Thoracic aorta (tissue), 2 donors: ENCODE measurements around the gene HMCN2. TPM values are rescaled to one million over a fixed set of nuclear protein-coding genes. Genes with fewer than 3 reads are reported as not detected.
"Not testable (repeated sequence)": the region's sequence is repeated elsewhere in the genome, so short reads cannot be mapped to it uniquely, and the experiment has no call there.

Experiments
- ATAC-seq: fragments of 150-250 bp; one replicate; pipeline ENCODE4 v1.8.0; 2017; ENCODE audit warnings: low read depth; ENCODE audit not compliant: insufficient number of reproducible peaks, low FRiP score
- DNase-seq: peaks from one replicate; pipeline ENCODE4 v3.0.0-alpha.2; 2020; ENCODE audit warnings: low spot score
- H3K27ac ChIP-seq, 2 donors: fragments of 200-600 bp; sonication (generic); 1 replicate in 1 of 2; 2 replicates in 1 of 2; pipeline ENCODE4 v1.5.1; 2016; ENCODE audit warnings: mild to moderate bottlenecking in 2 of 2, moderate library complexity in 2 of 2
- H3K27me3 ChIP-seq: fragments of 200-600 bp; sonication (generic); replicated peaks from 2 replicates; pipeline ENCODE4 v1.6.0; 2016; ENCODE audit warnings: mild to moderate bottlenecking; ENCODE audit not compliant: insufficient read depth
- H3K36me3 ChIP-seq: fragments of 200-600 bp; sonication (generic); one replicate; pipeline ENCODE4 v1.5.1; 2016
- H3K4me1 ChIP-seq, 2 donors: fragments of 200-600 bp; sonication (generic); 1 replicate in 1 of 2; 2 replicates in 1 of 2; pipeline versions ENCODE4 v1.5.1 to v1.6.0; 2016; ENCODE audit warnings: low read depth in 2 of 2, mild to moderate bottlenecking in 1 of 2; ENCODE audit not compliant: control insufficient read depth in 1 of 2
- H3K4me3 ChIP-seq: fragments of 200-600 bp; sonication (generic); 2 replicates; pipeline ENCODE4 v1.5.1; 2016; ENCODE audit warnings: mild to moderate bottlenecking
- H3K9me3 ChIP-seq: fragments of 200-600 bp; sonication (generic); 2 replicates; pipeline ENCODE4 v1.5.1; 2016
- CTCF ChIP-seq: fragments of 200-600 bp; sonication (generic); IDR thresholded peaks from one replicate; pipeline ENCODE4 v1.5.1; 2019; ENCODE audit warnings: antibody characterized with exemption
- total RNA-seq, 2 donors: library from RNA; depleted of rRNA; stranded (reverse); fragments of >200 nt; gene quantifications; one replicate each; pipeline versions ENCODE4 v1.1.0 to v1.2.3, GENCODE V29; 2016

HMCN2 gene
- total RNA-seq, 2 donors from 2014 or later: 2.4 to 6.3 TPM

DNA sequence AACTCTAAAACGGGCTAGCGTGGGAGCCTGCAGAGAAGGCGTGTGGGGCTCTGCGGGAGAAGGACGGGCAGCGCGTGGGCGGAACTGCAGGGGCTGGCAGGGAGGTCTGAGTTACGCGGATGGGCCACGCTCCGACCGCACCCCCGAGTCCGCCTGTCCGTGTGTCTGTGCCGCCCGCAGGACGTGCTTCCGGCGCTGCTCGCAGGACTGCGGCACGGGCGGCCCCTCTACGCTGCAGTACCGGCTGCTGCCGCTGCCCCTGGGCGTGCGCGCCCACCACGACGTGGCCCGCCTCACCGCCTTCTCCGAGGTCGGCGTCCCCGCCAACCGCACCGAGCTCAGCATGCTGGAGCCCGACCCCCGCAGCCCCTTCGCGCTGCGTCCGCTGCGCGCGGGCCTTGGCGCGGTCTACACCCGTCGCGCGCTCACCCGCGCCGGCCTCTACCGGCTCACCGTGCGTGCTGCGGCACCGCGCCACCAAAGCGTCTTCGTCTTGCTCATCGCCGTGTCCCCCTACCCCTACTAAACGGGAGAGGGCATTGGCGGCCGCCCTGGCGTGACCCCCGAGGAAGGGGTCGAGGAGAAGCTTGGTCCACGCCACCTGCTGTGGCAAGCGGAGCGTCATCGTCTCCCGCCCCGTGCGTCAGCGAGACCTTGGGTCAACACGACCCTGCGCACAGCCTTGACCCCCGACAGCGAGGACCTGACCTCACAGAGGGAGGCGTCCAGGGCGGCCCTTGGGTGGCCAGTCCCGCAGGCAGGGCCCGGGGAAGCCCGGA lies 167.8 kb downstream of the HMCN2 start:
- H3K27ac ChIP-seq: no peak overlapping the region
- peaks cover 0 to 14% of the 10 kb centered on the region in 2 donors for H3K4me1 ChIP-seq
- ATAC-seq: no peak

GRCh38 chr9:130433947-130434262 lies 168.3 kb downstream of the HMCN2 start:
- no peaks in the 10 kb centered on the region for H3K36me3 ChIP-seq
- H3K9me3 ChIP-seq: no peaks in the 10 kb centered on the region
- peak overlapping the region; percentile 61 for H3K4me3 ChIP-seq
- no peak overlapping the region for H3K27ac ChIP-seq
- no peak for TF ChIP-seq CTCF
- H3K27me3 ChIP-seq: peaks cover 7% of the 10 kb centered on the region
- ATAC-seq (no peak), DNase-seq (no peak)
- peaks cover 0 to 14% of the 10 kb centered on the region in 2 donors for H3K4me1 ChIP-seq

More for the DNA sequence above, 167.8 kb downstream of the HMCN2 start:
- TF ChIP-seq CTCF: peak; percentile 81
- Histone ChIP-seq H3K4me3 (peak overlapping the region; percentile 61), H3K36me3 (no peaks in the 10 kb centered on the region), H3K27me3 (peaks cover 7% of the 10 kb centered on the region), H3K9me3 (no peaks in the 10 kb centered on the region)
- no peak for DNase-seq

- H3K27me3 ChIP-seq, DNase-seq, ATAC-seq, H3K4me3 ChIP-seq, H3K36me3 ChIP-seq, H3K27ac ChIP-seq, H3K9me3 ChIP-seq: not testable (repeated sequence)
- H3K4me1 ChIP-seq: peaks cover 0 to 14% of the 10 kb centered on the region in 2 donors
Observed at GRCh38 chr9:130434656-130435055, 169.1 kb downstream of the HMCN2 start.

DNA sequence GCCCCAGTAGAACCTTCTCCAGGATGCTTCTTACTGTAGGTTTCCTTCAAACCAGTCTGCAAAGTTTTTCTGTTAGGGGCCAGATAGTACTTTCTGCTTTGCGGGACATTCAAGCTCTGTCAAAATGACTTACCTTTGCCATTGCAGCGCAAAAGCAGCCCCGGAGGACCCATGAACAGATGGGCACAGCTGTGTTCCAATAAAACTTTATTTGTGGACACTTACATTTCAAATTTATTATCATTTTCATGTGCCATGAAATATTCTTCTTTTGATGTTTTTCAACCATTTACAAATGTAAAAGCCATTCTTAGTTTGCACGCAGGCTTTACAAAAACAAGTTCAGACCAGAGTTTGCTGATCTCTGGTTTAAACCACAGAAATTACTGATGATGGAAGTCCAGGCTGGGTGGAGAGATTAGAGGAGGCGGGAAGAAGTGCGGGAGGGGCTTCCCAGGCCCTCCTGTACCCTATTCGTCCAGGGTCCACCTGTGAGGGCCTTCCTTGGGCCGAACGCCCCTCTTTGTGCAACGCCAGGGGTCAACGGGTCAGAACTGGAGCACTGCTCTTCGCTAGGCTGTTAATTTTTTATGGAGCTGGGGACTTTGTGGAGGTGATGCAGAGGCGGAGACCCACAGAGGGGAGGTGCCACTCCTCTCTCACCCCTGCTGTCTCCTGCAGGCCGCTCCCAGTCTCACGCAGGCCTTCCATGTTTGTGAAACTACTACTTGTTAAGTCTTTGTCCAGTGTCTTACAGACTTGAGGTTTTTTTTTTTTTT lies 171.6 kb downstream of the HMCN2 start:
- Histone ChIP-seq H3K36me3 (no peaks in the 10 kb centered on the region), H3K27ac (no peak overlapping the region), H3K27me3 (peaks cover 7% of the 10 kb centered on the region), H3K9me3 (peaks cover 9% of the 10 kb centered on the region), H3K4me3 (no peak overlapping the region), H3K4me1 (peaks cover 0 to 14% of the 10 kb centered on the region in 2 donors)
- no peak for ATAC-seq
- TF ChIP-seq CTCF: no peak
- DNase-seq: no peak

DNA sequence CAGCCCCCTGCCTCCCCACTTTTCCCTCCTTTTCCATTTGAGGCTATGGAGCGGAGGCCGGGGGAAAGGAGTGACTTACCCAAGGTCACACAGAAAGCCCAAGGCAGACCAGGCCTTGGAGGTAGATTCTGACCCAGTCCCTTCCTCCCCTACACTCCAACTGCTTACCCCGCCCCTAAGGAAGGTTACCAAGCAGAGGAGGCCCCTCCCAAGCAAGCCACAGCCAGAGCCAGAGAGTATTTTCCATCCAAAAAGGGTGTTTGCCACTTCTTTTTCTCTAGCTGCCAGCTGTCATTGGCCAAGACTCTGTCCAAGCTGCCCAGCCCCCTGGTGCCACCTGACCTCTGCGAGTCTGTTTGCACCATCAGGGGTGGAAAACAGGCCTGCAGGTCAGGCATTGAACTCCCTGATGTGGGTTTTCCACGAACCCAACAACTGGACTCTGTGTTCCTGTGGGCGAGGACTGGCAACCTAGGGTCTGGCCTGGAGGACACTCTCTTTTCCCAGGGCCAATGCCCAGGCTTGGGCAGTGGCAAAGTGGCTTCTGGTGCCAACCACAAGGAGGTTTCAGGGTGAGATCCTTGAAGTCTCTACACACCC lies 172.9 kb downstream of the HMCN2 start:
- ATAC-seq (no peak), DNase-seq (no peak)
- Histone ChIP-seq H3K27ac (no peak overlapping the region), H3K4me3 (no peak overlapping the region), H3K4me1 (peaks cover 0 to 4% of the 10 kb centered on the region in 2 donors), H3K27me3 (peaks cover 7% of the 10 kb centered on the region), H3K36me3 (no peaks in the 10 kb centered on the region), H3K9me3 (peaks cover 9% of the 10 kb centered on the region)
- TF ChIP-seq CTCF: no peak
